OCI-LY3 (cell line): ENCODE data around the gene TBX21.

Experiments used
- CTCF ChIP-seq: fragments of 200-600, 300-600 bp; sonication (generic); IDR thresholded peaks from 2 replicates; pipeline ENCODE4 v1.5.1; 2014; ENCODE audit warnings: antibody characterized with exemption, low read length, low read depth
- EZH2phosphoT487 ChIP-seq: fragments of 200-600 bp; shearing (Covaris generic); IDR thresholded peaks from 2 replicates; pipeline ENCODE4 v1.6.1; 2018; ENCODE audit warnings: antibody characterized with exemption, mixed run types, low read depth

- no peak for TF ChIP-seq CTCF
- no peak for TF ChIP-seq EZH2phosphoT487
Measured at GRCh38 chr17:47736501-47737495, 3.8 kb downstream of the TBX21 start.
